ENCODE data around the gene SMIM20.

SMIM20 gene

DNA sequence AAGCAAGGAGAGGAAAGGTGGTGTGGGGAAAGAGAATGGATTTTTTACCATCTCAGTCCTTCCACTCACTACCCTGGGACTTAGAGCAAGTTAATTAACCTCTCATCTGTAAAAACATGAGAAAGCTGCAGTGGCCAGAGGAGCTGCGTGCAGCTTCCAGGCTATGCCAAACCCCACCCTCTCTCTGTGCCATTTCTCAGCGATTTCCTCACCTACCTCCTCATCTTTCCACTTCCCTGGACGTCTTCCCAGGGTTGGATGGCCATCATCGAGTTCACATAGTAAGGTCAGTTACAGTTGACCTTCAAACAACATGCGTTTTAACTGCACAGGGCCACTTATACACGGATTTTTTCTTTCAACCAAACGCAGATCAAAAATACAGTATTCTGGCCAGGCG, 64.3 kb downstream of the SMIM20 start:
- Histone ChIP-seq H3K9ac (ENCODE audit: low read depth, low read length) (no peak overlapping the region), H3K4me2 (ENCODE audit: insufficient read depth, low read length) (no peak overlapping the region), H3K27me3 (ENCODE audit: insufficient read depth, low read length, poor library complexity) (no peaks in the 10 kb centered on the region), H3K4me1 (ENCODE audit: insufficient read depth, low read length) (no peaks in the 10 kb centered on the region), H2AFZ (ENCODE audit: low read depth, low read length) (no peak overlapping the region), H4K20me1 (ENCODE audit: insufficient read depth, low read length) (no peaks in the 10 kb centered on the region), H3K79me2 (ENCODE audit: insufficient read depth, low read length) (no peaks in the 10 kb centered on the region), H3K27ac (ENCODE audit: low read length) (no peak overlapping the region), H3K36me3 (ENCODE audit: insufficient read depth, low read length) (no peaks in the 10 kb centered on the region), H3K4me3 (ENCODE audit: low read depth in 1 of 2, low read length in 2 of 2) (no peak overlapping the region), H3K9me3 (ENCODE audit: insufficient read depth, low read length, severe bottlenecking) (no peaks in the 10 kb centered on the region)
- ATAC-seq (ENCODE audit: insufficient read depth, low read depth) (no peak), DNase-seq (no peak)
- TF ChIP-seq, protein P1, sequence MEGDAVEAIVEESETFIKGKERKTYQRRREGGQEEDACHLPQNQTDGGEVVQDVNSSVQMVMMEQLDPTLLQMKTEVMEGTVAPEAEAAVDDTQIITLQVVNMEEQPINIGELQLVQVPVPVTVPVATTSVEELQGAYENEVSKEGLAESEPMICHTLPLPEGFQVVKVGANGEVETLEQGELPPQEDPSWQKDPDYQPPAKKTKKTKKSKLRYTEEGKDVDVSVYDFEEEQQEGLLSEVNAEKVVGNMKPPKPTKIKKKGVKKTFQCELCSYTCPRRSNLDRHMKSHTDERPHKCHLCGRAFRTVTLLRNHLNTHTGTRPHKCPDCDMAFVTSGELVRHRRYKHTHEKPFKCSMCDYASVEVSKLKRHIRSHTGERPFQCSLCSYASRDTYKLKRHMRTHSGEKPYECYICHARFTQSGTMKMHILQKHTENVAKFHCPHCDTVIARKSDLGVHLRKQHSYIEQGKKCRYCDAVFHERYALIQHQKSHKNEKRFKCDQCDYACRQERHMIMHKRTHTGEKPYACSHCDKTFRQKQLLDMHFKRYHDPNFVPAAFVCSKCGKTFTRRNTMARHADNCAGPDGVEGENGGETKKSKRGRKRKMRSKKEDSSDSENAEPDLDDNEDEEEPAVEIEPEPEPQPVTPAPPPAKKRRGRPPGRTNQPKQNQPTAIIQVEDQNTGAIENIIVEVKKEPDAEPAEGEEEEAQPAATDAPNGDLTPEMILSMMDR (IDR thresholded peaks at IDR 0.05; ENCODE audit: borderline replicate concordance, extremely low read depth, low read length, poor library complexity, severe bottlenecking) = no peak
- no peak for TF ChIP-seq EZH2 (IDR thresholded peaks at IDR 0.05; ENCODE audit: borderline replicate concordance, low read depth, low read length, severe bottlenecking)
